GM15510 (cell line): ENCODE data around the gene MEGF6.

ENCODE experiments used
- POLR2A ChIP-seq: IDR thresholded peaks from 3 replicates; pipeline ENCODE4 v1.6.1; 2011; ENCODE audit warnings: borderline replicate concordance; ENCODE audit not compliant: insufficient read length; ENCODE audit errors: extremely low read depth

MEGF6 gene

DNA sequence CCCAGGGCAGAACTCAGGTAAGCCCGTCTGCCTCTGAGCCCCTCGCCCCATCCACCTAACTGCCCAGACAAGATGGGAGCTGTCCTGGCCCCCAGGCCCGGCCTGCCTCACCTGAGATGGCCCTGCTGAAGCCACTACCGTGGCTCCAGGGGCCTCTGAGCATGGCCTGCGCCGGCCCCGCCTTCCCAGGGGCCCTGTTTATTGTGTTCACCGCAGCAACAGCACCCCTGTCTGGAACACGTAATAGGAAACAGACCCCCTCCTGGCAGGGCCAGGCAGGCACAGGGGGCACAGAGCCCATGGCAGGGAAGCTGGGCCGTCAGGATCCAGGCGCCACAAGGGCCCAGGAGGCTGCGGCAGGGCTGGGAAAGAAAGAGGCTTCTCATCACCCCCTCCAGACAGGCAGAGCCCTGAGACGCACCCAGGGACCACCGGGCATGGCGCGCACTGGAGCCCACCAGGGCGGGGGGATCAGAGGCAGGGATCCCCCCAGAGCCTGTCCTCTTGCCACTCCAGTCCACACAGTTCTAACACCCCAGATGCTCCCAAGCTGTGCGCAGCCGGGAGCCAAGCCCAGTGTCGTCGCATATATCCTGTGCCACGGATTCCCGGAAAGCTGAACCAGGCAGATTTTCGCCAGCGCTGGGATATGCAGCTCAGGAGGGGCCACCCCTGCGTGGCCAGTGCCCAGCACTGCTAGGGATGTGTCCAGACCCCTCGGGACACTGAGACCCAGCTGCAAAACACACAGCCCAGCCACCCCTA, 94.2 kb downstream of the MEGF6 start:
- no peak for TF ChIP-seq POLR2A

DNA sequence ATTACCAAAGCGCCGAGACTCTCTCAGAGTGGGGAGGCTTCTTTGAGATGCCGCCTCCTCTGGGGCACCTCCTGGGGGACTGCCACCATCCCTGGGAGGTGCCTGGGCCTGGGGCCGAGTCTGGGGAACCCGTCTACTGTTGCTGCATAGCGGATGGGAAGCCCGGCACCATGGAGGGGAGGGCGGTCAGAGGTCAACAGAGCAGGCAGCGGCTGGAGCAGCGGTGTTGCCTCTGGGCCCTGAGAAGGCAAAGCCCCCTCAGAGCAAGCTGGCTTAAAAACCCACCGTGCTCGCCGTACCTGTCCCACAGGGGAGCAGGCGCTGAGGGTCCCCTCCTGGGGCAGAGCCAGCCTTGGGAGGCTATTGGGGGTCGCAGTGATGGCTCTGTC, 94.8 kb downstream of the MEGF6 start:
- no peak for TF ChIP-seq POLR2A

- TF ChIP-seq POLR2A: no peak
These were observed 95.4 kb downstream of the MEGF6 start for GRCh38 chr1:3515774-3516480.

DNA sequence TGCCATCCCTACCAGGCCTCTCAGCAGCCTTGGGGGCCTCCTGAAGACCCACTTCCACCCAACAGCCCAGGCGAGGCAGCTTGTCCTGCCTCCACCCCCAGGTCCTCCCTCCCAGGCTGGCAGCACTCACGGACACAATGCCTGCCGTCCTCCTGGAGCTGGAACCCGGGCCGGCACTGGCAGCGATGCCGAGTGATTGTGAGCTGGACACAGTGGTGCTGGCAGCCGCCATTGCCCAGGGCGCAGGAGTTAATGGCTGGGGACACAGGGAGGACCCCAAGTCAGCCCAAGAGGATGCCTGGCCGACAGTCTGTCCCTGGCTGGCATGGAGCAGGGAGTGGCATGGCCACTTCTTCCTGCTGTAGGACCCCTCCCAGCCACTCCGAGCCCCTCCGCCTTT, 96.0 kb downstream of the MEGF6 start:
- TF ChIP-seq POLR2A: no peak

DNA sequence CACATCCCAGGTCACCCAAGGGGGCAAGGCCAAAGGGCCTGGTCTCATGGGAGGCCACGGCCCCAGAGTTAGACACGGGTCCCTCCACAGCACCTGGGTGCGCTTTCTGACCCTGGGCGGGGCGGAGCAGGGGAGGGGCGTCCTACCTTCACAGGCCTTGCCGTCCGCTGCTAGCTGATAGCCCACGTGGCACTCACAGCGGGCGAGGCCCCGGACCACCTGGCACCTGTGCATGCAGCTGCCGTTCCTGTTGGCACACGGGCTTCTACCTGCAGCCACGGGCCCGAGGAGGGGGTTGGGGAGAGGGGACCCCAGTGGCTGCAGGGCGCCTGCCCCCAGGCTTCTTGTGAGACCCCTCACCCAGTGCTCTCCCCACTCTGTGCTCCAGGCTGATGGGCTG, 96.9 kb downstream of the MEGF6 start:
- TF ChIP-seq POLR2A: no peak

DNA sequence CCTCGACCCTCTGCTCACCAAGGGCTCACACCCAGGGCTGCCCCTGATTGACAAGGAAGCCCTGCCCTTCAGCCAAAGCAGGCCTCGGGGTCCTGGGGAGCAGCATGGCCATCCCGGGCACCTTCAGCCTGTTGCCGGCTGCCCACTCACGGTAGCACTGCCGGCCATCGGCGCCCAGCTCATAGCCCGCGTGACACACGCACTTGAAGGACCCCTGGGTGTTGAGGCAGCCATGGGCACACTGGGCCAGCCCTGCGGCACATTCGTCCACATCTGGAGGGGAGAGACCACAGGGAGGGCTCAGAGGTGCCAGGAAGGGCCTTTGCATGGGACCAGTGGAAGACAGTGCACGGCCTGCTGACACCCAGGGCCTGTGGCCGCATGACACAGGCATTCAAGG, 99.5 kb downstream of the MEGF6 start:
- TF ChIP-seq POLR2A: no peak

- no peak for TF ChIP-seq POLR2A
These were observed 100.0 kb downstream of the MEGF6 start for GRCh38 chr1:3511306-3511705.

DNA sequence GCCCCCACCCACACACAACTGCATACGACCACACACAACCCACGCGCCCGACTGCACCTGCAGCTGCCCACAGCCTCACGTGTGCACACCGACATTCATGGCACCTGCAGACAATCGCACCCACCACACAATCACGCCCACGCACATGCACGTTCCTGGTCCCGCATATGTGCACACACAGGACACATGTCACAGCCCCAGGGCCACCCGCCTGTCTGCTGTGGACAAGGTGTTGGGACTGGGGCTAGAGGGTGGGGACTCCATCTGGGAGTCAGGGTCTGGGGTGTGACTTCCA, 100.4 kb downstream of the MEGF6 start:
- no peak for TF ChIP-seq POLR2A

- no peak for TF ChIP-seq POLR2A
These were observed 101.0 kb downstream of the MEGF6 start for GRCh38 chr1:3510136-3510955.

DNA sequence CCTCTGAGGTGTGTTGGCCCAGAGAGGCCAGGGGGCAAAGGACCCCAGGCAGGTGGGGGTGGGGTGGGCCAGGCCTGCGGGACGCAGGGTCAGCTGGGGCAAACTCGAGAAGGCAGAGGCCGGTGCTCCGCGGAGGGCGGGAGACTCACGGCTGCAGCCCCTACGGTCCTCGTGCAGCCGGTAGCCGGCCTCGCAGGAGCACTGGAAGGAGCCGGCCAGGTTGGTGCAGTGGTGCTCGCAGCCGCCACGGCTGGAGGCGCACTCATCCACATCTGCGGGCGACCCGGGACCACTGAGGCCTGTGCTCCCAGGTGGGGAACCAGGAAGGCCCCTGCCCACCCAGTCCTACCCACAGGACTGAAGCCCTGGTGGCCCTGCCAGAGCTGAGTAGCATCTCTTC, 101.6 kb downstream of the MEGF6 start:
- TF ChIP-seq POLR2A: no peak

- TF ChIP-seq POLR2A: no peak
These were observed 102.4 kb downstream of the MEGF6 start for GRCh38 chr1:3508757-3509415.

- no peak for TF ChIP-seq POLR2A
These were observed 103.6 kb downstream of the MEGF6 start for GRCh38 chr1:3507636-3508275.

- TF ChIP-seq POLR2A: no peak
These were observed 104.4 kb downstream of the MEGF6 start for GRCh38 chr1:3506943-3507342.

DNA sequence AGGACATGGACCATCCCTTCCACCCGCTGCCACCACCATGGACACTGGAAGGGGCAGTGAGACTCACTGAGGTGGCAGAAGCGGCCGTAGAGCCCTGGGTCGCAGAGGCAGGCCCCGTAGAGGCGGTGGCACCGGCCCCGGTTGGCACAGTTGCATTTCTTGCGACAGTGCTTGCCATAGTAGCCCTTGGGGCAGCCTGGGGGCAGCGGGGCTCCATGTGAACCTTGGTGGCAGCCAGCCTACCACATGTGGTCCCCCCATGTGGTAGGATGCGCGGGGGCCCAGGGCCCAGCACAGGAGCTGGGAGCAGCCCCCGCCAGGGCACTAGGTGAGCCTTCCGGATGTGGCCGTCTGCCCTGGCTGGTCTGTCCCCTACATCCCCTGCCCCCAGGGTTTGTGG, 105.3 kb downstream of the MEGF6 start:
- no peak for TF ChIP-seq POLR2A

DNA sequence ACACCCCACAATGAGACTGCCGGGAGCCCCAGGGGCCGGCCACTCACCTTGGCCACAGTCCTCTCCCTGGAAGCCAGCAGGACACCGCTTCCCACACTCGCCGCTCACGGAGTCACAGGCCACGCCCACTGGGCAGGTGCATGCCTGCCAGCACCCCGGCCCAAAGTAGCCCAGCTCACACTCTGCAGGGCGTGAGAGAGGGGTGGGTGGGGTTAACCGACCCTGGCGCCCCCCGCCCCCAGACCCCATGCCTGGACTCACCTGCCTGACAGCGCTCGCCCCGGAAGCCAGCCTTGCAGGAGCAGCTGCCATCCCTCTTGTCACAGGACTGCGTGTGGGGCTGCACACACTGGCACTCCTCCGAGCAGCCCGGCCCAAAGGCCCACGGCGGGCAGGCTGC, 106.1 kb downstream of the MEGF6 start:
- no peak for TF ChIP-seq POLR2A
